ENCODE results near the gene FAM8A1.

The FAM8A1 gene

DNA sequence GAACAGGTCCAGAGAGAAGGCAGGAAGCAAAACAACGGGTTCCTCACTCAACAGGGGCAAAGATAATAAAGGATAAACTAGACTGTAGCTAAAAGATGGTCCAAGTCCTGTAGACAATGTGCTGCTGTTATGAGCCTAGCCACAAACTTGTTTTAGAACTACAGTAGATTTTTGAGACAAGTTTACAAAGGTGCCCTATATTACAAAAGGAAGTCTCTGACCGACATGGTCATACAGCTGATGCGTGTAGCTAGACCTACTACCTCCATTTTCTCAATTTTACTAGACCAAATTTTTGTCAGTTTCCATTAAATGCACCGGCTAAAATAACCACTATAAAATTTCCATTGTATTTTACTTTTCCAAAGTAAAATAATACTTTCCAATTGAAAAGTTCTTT is 11.9 kb downstream of the FAM8A1 start:
- no peak overlapping the region for H3K27ac ChIP-seq (ENCODE audit: low read depth, low read length)
- H3K9ac ChIP-seq (ENCODE audit: low read length), result no peak overlapping the region
- peaks cover 5% of the 10 kb centered on the region for H3K36me3 ChIP-seq (ENCODE audit: control insufficient read depth, insufficient read depth, low read length)
- no peaks in the 10 kb centered on the region for H3K27me3 ChIP-seq (ENCODE audit: control insufficient read depth, insufficient read depth, low read length)
- no peak overlapping the region for H3K4me3 ChIP-seq (ENCODE audit: low read length)
- H3K4me1 ChIP-seq (ENCODE audit: control insufficient read depth, insufficient read depth, low read length), result no peaks in the 10 kb centered on the region

- no peaks in the 10 kb centered on the region for H3K27me3 ChIP-seq (ENCODE audit: control insufficient read depth, insufficient read depth, low read length)
- no peak overlapping the region for H3K4me3 ChIP-seq (ENCODE audit: low read length)
- peaks cover 3% of the 10 kb centered on the region for H3K36me3 ChIP-seq (ENCODE audit: control insufficient read depth, insufficient read depth, low read length)
- no peak overlapping the region for H3K27ac ChIP-seq (ENCODE audit: low read depth, low read length)
- H3K4me1 ChIP-seq (ENCODE audit: control insufficient read depth, insufficient read depth, low read length), result no peaks in the 10 kb centered on the region
- H3K9ac ChIP-seq (ENCODE audit: low read length), result no peak overlapping the region
Observed at GRCh38 chr6:17615794-17616193, 15.7 kb downstream of the FAM8A1 start.

- Histone ChIP-seq H3K36me3 (ENCODE audit: control insufficient read depth, insufficient read depth, low read length) (peaks cover 9% of the 10 kb centered on the region), H3K27ac (ENCODE audit: low read depth, low read length) (no peak overlapping the region)
Observed at GRCh38 chr6:17621003-17621402, 20.9 kb downstream of the FAM8A1 start.

GRCh38 chr6:17622144-17622543 is 22.0 kb downstream of the FAM8A1 start:
- H3K4me1 ChIP-seq (ENCODE audit: control insufficient read depth, insufficient read depth, low read length), result no peaks in the 10 kb centered on the region
- H3K9ac ChIP-seq (ENCODE audit: low read length), result no peak overlapping the region
- H3K36me3 ChIP-seq (ENCODE audit: control insufficient read depth, insufficient read depth, low read length), result peaks cover 9% of the 10 kb centered on the region
- no peak overlapping the region for H3K4me3 ChIP-seq (ENCODE audit: low read length)
- H3K27me3 ChIP-seq (ENCODE audit: control insufficient read depth, insufficient read depth, low read length), result no peaks in the 10 kb centered on the region
- no peak overlapping the region for H3K27ac ChIP-seq (ENCODE audit: low read depth, low read length)

More at GRCh38 chr6:17621003-17621402, 20.9 kb downstream of the FAM8A1 start:
- H3K4me3 ChIP-seq (ENCODE audit: low read length), result no peak overlapping the region
- H3K4me1 ChIP-seq (ENCODE audit: control insufficient read depth, insufficient read depth, low read length), result no peaks in the 10 kb centered on the region
- no peak overlapping the region for H3K9ac ChIP-seq (ENCODE audit: low read length)
- H3K27me3 ChIP-seq (ENCODE audit: control insufficient read depth, insufficient read depth, low read length), result no peaks in the 10 kb centered on the region

- Histone ChIP-seq H3K36me3 (ENCODE audit: control insufficient read depth, insufficient read depth, low read length) (peaks cover 11% of the 10 kb centered on the region), H3K4me1 (ENCODE audit: control insufficient read depth, insufficient read depth, low read length) (no peaks in the 10 kb centered on the region), H3K27me3 (ENCODE audit: control insufficient read depth, insufficient read depth, low read length) (no peaks in the 10 kb centered on the region), H3K9ac (ENCODE audit: low read length) (no peak overlapping the region), H3K27ac (ENCODE audit: low read depth, low read length) (no peak overlapping the region), H3K4me3 (ENCODE audit: low read length) (no peak overlapping the region)
Observed at GRCh38 chr6:17624396-17624795, 24.3 kb downstream of the FAM8A1 start.

DNA sequence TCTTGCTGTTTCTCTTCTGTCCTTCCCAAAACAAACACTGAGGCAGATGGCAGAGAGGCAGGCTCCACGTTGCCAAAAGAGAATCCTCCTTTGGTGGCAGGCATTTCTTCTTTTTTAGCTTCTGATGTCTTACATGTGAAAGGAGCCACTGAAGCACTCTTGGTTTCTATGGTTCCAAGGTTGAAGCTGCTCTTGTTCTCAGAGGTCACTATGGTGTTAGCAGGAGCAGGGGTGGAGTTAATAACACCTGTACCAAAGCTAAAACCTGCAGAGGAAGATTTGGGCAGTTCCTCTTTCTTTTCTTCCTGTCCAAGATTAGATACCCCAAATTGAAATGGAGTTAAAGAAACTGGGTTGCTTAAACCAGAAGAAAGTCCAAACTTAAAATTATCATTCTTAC is 28.8 kb downstream of the FAM8A1 start:
- no peak overlapping the region for H3K27ac ChIP-seq (ENCODE audit: low read depth, low read length)
- no peaks in the 10 kb centered on the region for H3K27me3 ChIP-seq (ENCODE audit: control insufficient read depth, insufficient read depth, low read length)
- H3K9ac ChIP-seq (ENCODE audit: low read length), result no peak overlapping the region
- H3K4me1 ChIP-seq (ENCODE audit: control insufficient read depth, insufficient read depth, low read length), result no peaks in the 10 kb centered on the region
- H3K36me3 ChIP-seq (ENCODE audit: control insufficient read depth, insufficient read depth, low read length), result peaks cover 13% of the 10 kb centered on the region
- no peak overlapping the region for H3K4me3 ChIP-seq (ENCODE audit: low read length)

GRCh38 chr6:17629824-17630510 is 29.9 kb downstream of the FAM8A1 start:
- Histone ChIP-seq H3K4me3 (ENCODE audit: low read length) (no peak overlapping the region), H3K27ac (ENCODE audit: low read depth, low read length) (no peak overlapping the region), H3K27me3 (ENCODE audit: control insufficient read depth, insufficient read depth, low read length) (no peaks in the 10 kb centered on the region), H3K4me1 (ENCODE audit: control insufficient read depth, insufficient read depth, low read length) (no peaks in the 10 kb centered on the region), H3K9ac (ENCODE audit: low read length) (no peak overlapping the region), H3K36me3 (ENCODE audit: control insufficient read depth, insufficient read depth, low read length) (peaks cover 8% of the 10 kb centered on the region)

GRCh38 chr6:17630511-17631073 is 30.5 kb downstream of the FAM8A1 start:
- no peak overlapping the region for H3K9ac ChIP-seq (ENCODE audit: low read length)
- H3K4me3 ChIP-seq (ENCODE audit: low read length), result no peak overlapping the region
- peaks cover 11% of the 10 kb centered on the region for H3K36me3 ChIP-seq (ENCODE audit: control insufficient read depth, insufficient read depth, low read length)
- H3K27ac ChIP-seq (ENCODE audit: low read depth, low read length), result no peak overlapping the region
- H3K27me3 ChIP-seq (ENCODE audit: control insufficient read depth, insufficient read depth, low read length), result no peaks in the 10 kb centered on the region
- no peaks in the 10 kb centered on the region for H3K4me1 ChIP-seq (ENCODE audit: control insufficient read depth, insufficient read depth, low read length)

DNA sequence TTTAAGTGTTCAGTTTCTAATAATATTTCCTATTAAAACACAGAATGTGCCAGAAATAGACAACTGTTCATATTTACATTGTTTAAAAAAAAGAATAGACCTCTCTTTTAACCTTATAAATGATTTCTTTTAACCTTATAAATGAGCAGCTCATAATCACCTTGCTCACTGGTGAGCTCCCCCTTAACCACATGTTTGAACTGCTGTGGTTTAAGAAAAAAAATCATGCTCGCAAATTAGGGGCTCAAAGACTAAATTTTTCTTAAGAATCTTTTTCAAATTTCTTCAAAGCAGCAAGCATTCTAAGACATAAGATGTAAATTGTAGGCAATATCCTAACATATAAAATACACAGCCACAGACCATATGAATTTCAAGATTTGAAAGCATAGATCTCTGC is 32.8 kb downstream of the FAM8A1 start:
- Histone ChIP-seq H3K4me1 (ENCODE audit: control insufficient read depth, insufficient read depth, low read length) (no peaks in the 10 kb centered on the region), H3K9ac (ENCODE audit: low read length) (no peak overlapping the region), H3K27ac (ENCODE audit: low read depth, low read length) (no peak overlapping the region), H3K27me3 (ENCODE audit: control insufficient read depth, insufficient read depth, low read length) (no peaks in the 10 kb centered on the region), H3K36me3 (ENCODE audit: control insufficient read depth, insufficient read depth, low read length) (peaks cover 15% of the 10 kb centered on the region), H3K4me3 (ENCODE audit: low read length) (no peak overlapping the region)

DNA sequence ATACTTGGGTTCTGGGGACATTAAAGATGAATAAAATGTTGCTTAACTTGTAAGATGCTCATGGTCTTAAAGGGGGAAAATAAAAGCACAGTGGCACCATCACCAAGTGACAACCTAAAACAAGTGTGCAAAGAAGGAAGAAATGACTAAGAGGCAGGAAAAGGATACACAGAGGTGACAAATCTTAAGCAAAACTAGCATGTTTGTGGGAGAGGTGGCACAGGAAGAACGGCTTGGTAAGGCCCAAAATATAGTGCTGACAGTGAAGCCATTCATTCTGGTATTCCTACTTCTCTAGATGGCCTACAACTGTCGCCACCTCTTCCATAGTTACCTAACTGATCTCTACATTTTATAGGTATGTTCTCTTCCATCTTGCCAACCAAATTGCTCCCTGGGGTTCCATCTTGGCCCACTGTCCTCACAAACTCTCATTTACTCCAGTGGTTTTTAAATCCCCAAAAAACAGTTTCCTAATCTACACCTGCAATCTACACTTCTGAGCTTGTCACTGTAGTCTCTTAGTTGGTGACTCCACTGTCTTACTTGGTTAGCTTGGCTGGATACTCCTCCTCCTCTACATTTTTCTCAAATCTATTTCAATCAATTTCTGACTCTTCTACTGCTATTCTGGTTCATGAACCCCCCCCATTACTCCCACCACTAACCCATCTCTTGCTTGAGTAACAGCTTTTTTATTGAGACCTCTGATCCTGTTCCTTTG is 33.5 kb downstream of the FAM8A1 start:
- H3K27ac ChIP-seq (ENCODE audit: low read depth, low read length), result no peak overlapping the region
- H3K36me3 ChIP-seq (ENCODE audit: control insufficient read depth, insufficient read depth, low read length), result peaks cover 15% of the 10 kb centered on the region
- no peak overlapping the region for H3K9ac ChIP-seq (ENCODE audit: low read length)
- H3K4me1 ChIP-seq (ENCODE audit: control insufficient read depth, insufficient read depth, low read length), result no peaks in the 10 kb centered on the region
- H3K27me3 ChIP-seq (ENCODE audit: control insufficient read depth, insufficient read depth, low read length), result no peaks in the 10 kb centered on the region
- H3K4me3 ChIP-seq (ENCODE audit: low read length), result no peak overlapping the region

DNA sequence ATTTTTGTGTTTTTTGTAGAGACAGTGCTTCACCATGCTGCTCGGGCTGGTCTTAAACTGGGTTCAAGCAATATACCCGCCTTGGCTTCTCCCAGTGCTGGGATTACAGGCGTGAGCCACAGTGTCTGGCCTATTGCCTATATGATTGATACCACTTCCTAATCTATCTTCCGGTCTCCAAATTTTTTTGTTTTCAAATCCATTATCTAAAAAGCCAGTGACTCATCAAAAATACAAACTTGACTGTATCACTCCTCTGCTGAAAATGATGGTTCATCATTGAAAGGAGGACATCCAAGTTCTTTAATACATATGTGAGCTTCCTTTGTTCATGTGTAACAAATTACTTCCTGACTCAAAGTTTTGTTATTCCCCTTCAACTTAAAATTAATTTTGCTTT is 35.5 kb downstream of the FAM8A1 start:
- no peak overlapping the region for H3K4me3 ChIP-seq (ENCODE audit: low read length)
- H3K4me1 ChIP-seq (ENCODE audit: control insufficient read depth, insufficient read depth, low read length), result no peaks in the 10 kb centered on the region
- peaks cover 13% of the 10 kb centered on the region for H3K36me3 ChIP-seq (ENCODE audit: control insufficient read depth, insufficient read depth, low read length)
- H3K27me3 ChIP-seq (ENCODE audit: control insufficient read depth, insufficient read depth, low read length), result no peaks in the 10 kb centered on the region
- H3K9ac ChIP-seq (ENCODE audit: low read length), result no peak overlapping the region
- H3K27ac ChIP-seq (ENCODE audit: low read depth, low read length), result no peak overlapping the region

DNA sequence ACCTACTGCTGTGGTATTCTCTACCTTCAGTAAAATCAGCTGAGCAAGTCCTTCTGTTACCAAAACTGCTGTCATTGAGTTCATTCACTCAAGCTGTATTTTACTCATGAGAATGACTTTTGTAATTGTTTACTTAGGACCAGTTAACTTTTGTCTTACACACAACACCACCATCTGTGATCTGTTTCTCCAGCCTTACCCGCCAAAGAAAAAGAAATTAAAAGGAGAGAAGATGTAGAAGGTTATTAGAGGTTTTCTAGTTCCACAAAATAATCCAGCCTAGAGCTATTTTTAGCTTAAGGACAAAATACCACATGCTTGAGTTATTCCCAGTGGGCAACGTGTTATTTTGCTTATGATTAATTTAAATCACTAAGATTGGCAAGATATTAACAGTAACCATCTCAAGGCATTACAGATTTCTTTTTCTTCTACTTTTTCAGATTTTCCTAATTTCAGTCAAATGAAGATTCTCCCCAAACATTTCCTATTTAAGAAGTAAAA is 38.2 kb downstream of the FAM8A1 start:
- no peaks in the 10 kb centered on the region for H3K4me1 ChIP-seq (ENCODE audit: control insufficient read depth, insufficient read depth, low read length)
- H3K4me3 ChIP-seq (ENCODE audit: low read length), result no peak overlapping the region
- H3K27ac ChIP-seq (ENCODE audit: low read depth, low read length), result no peak overlapping the region
- peaks cover 10% of the 10 kb centered on the region for H3K36me3 ChIP-seq (ENCODE audit: control insufficient read depth, insufficient read depth, low read length)
- H3K27me3 ChIP-seq (ENCODE audit: control insufficient read depth, insufficient read depth, low read length), result no peaks in the 10 kb centered on the region
- no peak overlapping the region for H3K9ac ChIP-seq (ENCODE audit: low read length)
